CD4-positive, alpha-beta T cell treated with Interleukin-17A for 1 hour (primary cell): ENCODE measurements around the gene SNX32.

Experiments used
- DNase-seq: peaks from one replicate; pipeline ENCODE4 v3.0.0-alpha.2; 2020

Gene SNX32

GRCh38 chr11:65869643-65870306 is 36.0 kb downstream of the SNX32 start:
- DNase-seq: no peak

DNA sequence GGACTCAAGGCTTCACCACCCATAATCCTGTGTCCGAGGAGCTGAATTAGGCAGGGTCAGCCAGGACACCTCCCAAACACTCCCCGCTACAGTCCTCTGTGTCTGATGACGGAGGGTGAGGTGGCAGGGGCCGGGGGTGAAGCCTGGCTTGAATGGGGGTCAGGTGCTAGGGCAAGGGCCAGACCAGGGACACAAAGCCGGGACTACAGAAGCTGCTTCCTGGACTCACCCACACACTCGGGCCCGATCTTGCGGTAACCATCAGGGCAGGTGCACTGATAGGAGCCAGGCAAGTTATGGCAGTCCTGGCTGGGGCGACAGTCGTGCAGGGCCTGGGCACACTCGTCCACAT is 36.5 kb downstream of the SNX32 start:
- DNase-seq: no peak

DNA sequence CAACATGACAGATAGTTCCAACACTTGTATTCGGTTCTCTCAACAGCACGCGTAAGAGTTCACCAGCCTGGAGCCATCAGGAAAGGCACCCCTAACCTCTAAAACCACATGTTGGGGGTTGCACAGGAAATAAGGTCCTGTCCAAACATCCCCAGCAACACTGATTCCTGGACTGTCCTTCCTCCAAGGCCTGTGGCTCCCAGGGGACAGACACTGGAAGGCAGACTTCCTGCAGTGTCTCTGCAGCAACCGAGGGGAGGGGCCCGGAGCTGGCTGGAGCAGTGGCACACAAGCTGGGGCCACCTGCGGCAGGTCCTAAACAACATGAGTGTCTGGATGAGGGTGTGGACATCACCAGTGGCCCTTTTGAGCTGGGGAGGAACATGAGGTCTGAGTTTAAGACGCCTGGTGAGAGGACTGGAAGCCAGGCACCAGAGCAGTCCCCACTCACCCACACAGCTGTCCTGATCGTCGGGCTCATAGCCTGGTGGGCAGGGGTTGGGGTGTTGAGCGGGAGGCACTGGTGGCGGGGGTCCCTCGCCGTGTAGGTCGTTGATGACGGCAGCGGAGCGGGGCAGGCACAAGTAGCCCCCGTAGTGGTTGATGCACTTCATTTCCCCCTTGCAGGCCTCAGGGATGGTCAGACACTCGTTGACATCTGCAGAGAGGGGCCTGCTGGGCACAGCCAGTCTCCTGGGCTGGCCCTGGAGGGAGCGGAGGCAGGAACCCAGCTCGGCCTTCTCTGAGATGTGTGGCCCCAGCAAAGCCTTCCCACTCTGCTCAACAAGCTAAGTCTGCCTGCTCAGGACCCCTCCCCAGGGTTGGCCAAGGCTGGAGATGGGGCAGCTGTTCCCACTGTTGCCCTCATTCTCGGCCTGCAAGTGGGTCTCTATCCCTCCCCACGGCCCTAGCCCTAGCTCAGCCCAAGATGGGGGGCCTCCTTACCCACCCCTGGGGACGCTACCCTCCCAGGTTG is 37.2 kb downstream of the SNX32 start:
- no peak for DNase-seq

DNA sequence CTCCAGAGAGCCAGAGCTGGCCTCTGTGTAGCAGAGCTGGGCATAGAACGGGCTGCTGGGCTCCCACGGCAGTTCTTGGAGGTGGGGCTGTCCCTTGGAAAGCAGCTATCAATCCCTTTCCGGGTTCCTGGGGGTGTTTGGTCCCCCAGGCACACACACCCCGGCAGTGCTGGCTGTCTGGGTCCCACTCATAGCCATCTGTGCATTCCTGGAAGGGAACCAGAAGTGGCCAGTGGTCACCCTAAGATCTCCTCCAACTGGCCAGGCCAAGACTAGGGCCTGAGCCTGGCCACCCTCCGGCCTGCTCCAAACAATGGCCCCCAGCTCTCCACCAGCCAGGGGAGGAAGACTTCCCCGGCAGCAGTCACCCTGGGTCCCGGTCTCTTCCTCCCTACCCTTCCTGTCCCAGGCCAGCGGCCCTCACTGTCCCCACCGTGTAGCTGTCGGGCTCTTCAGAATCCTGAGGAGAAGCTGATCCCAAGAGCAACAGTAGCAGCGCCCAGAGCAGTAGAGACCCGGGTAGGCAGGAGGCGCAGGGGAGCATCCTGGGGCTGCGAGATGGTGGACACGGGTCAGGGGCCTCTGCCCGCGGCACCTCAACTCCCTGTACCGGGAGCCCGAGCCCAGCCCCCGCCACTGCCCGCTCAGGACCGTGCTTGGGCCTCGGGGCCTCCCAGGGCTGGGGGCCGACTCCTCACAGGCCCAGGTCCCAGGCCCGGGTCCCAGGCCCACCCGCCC is 38.2 kb downstream of the SNX32 start:
- no peak for DNase-seq

DNA sequence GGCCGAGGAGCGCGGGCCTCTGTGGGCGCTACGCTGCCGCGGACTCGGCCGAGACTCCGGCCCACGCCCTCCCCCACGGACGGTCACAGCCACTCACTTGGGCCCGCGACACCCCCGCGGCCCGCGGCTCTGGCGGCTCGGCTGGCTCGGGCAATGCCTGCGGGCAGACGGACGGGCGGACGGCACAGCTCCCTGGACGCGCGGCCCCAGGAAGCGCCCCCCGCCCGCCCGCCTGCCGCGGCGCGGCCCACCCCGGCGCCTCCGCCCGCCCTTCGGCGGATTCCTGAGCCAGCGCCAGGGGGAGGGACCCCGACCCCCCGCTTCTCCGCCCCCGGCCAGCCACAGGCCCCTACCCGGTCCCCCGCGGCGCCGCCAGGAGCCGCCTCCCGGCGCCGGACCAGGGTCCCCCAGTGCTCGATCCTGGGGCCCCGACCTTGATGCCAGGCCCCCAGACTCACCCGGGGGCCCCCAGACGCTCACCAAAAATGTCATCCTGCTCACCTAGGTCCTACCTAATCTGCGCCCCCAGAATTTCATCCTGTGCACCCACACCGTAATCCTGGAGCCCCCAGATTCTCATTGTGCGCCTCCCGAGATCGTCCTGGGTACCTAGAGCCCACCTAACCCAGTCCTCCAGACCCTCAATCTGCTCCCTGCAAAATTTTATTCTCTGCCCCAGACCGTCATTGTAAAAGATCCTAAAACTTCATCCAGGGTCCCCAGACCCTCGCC is 39.0 kb downstream of the SNX32 start, which contains the start of gene EFEMP2:
Gene EFEMP2, minus strand, starts transcription at position 215 of the 732 bp plus-strand sequence. CDS start 446 bp downstream, outside the sequence.
- no peak for DNase-seq

DNA sequence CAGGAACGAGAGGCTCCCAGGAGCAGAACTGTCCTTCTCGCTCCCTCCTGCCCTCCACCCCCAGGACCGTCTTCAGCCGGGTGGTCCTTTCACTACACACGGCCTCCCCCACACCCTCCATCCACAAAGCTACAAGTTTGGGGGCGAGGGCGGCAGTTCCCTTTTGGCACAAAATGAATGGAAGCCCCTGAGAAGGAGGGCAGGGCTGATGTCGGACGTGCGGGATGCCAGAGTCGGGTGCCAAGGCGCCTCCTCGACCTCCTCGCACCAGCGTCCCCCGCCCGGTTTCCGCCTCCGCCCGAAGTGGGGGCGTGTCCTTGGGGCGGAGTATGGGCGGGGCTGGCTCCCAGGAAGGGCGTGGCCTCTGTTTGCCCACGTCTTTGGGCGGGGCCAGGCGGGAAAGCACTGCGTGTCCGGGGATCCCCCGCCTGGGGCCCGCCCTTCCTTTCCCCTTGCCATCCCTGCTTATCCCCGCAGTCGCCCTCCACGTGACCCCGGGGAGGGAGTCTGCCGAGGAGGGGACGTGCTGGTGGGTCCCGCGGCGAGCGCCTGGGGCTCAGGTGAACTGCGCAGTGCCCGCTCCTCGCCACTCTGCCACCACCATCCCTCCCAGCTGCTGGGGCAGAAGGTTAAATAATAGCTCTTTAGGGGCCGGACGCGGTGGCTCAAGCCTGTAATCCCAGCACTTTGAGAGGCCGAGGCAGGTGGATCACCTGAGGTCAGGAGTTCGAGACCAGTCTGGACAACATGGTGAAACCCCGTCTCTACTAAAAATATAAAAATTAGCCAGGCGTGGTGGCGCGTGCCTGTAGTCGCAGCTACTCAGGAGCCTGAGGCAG is 39.8 kb downstream of the SNX32 start:
- DNase-seq: peak; percentile 97

DNA sequence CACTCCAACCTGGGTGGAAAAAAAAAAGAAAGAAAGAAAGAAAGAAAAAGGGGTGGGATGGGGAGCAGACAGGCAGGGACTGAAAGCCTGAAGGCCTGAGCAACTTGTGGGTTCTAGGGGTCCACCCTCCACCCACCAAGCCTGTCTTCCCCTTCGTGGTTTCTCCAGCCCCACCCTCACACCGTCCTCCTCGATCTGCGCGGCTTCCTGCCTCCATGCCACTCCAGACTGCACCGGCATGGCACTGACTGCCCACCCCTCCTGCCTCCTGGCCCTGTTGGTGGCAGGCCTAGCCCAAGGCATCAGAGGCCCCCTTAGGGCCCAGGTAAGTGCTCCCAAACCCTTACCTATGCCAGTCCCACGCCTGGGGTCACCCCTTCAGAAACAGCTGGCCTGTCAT is 45.9 kb downstream of the SNX32 start, which contains the start of gene CTSW:
Gene CTSW, plus strand, starts transcription at position 221 of the 400 bp plus-strand sequence. Its CDS starts 18 bp downstream, at position 239.
- peak; percentile 68 for DNase-seq

- no peak for DNase-seq
These were observed 46.3 kb downstream of the SNX32 start for GRCh38 chr11:65880027-65880426.

DNA sequence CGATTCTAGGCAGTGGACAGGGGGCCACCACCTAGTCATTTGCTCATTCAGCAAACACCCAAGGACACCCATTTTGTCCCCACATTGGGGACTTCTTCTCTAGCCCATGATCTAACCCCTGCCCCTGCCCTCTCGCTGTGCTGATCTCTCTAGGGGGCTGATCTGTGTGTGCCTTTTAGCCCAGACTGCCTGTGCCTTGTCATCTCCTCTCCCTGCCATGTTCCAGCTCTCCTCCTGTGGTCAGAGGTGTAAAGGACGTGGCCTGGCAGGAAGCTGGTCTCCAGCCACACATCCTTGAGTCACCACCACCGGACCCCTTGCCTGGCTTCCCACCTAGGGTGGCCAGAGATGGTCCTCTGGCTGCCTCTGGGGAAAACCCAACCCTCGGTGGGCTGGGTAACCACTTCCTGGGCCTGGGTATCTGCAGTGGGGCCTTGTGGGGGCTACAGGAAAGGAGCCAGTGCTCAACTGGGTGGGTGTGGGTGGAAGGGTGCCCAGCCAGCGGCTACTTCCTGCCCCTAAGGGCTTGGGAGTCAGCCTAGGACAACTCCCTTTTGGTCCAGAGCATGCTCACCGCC is 47.2 kb downstream of the SNX32 start:
- peak; percentile 44 for DNase-seq

- no peak for DNase-seq
These were observed 48.6 kb downstream of the SNX32 start for GRCh38 chr11:65882120-65883057.

DNA sequence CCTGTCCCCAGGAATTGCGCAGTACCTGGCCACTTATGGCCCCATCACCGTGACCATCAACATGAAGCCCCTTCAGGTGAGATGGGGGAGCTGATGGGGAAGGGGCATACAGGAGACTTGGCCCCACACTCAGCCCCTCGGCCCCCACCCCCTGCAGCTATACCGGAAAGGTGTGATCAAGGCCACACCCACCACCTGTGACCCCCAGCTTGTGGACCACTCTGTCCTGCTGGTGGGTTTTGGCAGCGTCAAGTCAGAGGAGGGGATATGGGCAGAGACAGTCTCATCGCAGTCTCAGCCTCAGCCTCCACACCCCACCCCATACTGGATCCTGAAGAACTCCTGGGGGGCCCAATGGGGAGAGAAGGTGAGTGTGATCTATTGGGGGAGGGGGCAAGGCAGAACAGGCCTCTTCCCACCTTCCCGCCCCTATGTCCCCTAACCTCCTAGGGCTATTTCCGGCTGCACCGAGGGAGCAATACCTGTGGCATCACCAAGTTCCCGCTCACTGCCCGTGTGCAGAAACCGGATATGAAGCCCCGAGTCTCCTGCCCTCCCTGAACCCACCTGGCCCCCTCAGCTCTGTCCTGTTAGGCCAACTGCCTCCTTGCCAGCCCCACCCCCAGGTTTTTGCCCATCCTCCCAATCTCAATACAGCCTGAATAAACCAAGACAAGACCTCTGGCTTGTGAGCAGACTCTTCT is 49.4 kb downstream of the SNX32 start:
- DNase-seq: no peak

DNA sequence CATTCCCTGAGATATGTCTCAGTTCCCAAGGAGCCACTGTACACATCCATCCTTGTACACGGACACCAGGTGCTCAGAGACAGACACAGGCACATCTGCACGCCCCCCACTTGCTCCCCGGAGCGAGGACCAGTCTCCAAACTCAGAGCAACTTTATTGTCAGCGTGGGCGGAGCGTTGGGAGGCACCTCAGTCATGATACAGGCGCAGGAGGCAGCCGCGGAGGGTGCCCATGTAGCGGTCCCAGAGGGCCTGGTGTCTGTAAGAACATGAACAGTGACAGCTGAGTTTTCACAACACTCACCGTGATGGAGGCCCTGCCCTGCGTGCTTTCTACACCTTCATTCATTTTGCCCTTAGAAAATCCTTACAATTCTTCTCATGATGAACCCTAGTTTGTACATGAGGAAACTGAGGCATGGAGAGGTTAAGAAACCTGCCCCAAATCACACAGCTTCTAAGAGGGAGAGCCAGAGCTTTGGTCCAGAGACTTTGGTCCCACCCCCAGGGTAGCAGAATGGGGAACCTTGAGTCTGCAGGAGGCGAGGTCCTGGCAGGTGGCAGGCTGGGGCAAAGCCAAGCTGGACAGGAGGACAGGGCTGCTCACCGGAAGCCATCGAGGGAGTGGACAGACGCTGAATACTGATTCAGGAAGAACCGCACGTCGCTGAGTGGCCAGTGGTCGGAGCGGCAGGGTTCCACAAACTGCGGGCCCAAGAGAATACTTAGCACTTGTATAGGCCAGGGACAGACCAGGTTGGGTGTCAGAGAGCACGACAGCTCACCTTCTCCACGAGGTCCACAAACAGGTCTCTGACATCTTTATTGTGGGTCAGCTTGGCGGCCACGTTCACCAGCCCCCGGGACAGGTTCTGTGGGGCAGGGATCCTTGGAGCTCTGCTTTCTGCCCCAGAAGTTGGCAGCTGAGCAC is 50.3 kb downstream of the SNX32 start:
- no peak for DNase-seq

DNA sequence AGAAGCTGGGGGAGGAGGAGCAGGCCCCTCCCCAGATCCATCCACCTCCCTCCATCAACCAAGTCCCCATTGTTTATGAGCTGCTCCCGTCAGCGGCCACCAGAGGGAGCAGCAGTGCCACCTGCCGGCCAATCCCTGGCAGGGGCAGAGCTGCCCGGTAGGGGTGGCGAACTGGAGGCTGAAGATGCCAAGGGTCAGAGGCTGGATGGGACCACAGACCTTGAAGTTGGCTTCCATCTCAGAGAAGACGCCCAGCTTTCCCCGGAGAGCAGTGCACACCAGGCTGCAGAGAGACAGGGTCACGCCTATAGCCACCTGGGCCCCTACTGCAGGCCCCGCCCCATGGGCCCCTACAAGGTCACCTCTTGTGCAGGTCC is 50.9 kb downstream of the SNX32 start:
- peak; percentile 86 for DNase-seq

DNA sequence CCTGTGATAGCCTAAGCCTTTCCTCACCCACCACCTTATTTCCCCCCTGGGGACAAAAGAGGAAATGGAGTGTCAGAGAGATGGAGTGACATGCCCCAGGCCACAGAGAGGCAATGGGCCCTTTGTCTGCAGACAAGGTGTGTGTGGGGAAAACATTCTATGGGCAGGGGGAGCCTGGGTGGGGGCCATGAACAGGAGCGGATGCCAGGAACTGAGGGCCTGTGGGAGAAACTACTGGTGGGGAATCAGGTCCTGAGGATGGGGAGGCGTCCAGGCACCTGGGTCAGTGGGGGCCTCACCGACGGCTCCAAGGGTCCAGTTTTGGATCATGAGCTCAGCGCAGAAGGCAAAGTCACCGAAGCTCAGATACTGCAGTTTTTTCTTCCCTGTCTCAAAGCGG is 51.5 kb downstream of the SNX32 start:
- DNase-seq: no peak

GRCh38 chr11:65885808-65886536 is 52.2 kb downstream of the SNX32 start:
- DNase-seq: no peak

- no peak for DNase-seq
These were observed 53.3 kb downstream of the SNX32 start for GRCh38 chr11:65886826-65887722.
